Naive thymus-derived CD8-positive, alpha-beta T cell (primary cell): Measurements from ENCODE around the gene FZD1. TPM values are rescaled to one million over a fixed set of nuclear protein-coding genes. Genes with fewer than 3 reads are reported as not detected.

Experiments
- ATAC-seq, 2 donors: fragments of 150-1000 bp; cut with Tn5 transposase in 1 of 2; sonication (Bioruptor Pico), chemical (Tn5 transposase) in 1 of 2; 1 replicate in 1 of 2; 2 replicates in 1 of 2; pipeline ENCODE4 v1.10.0; 2021; ENCODE audit warnings: mild to moderate bottlenecking in 2 of 2, moderate library complexity in 2 of 2
- POLR2A ChIA-PET: fragments of 350-600 bp; sonication (Branson Sonifier 250); formaldehyde crosslinking; loops from one replicate; lab custom pipeline; 2021; ENCODE audit warnings: antibody characterized with exemption; lab: Charles Lee
- DNase-seq, 10 donors: peaks; one replicate each; pipeline versions ENCODE4 v3.0.0 to v3.0.0-alpha.2; 2020 to 2022
- H3K27ac Mint-ChIP-seq, 10 donors: one replicate each; pipeline ENCODE4 v1.8.0; 2020 to 2022; ENCODE audit warnings: mild to moderate bottlenecking in 10 of 10, mixed read lengths in 10 of 10, moderate library complexity in 4 of 10, inconsistent platforms in 1 of 10
- H3K27me3 Mint-ChIP-seq, 5 donors: one replicate each; pipeline ENCODE4 v1.8.0; 2021 to 2022; ENCODE audit warnings: mixed read lengths in 5 of 5
- H3K36me3 Mint-ChIP-seq, 3 donors: one replicate each; pipeline ENCODE4 v1.8.0; 2020 to 2022; ENCODE audit warnings: mixed read lengths in 3 of 3, mild to moderate bottlenecking in 2 of 3, inconsistent platforms in 1 of 3
- H3K4me1 Mint-ChIP-seq, 4 donors: one replicate each; pipeline ENCODE4 v1.8.0; 2021 to 2022; ENCODE audit warnings: mixed read lengths in 4 of 4
- H3K4me3 Mint-ChIP-seq, 10 donors: one replicate each; pipeline ENCODE4 v1.8.0; 2020 to 2022; ENCODE audit warnings: mild to moderate bottlenecking in 10 of 10, mixed read lengths in 10 of 10, moderate library complexity in 6 of 10, inconsistent platforms in 1 of 10
- H3K9me3 Mint-ChIP-seq, 9 donors: one replicate each; pipeline ENCODE4 v1.8.0; 2020 to 2022; ENCODE audit warnings: mixed read lengths in 9 of 9, mild to moderate bottlenecking in 3 of 9, inconsistent platforms in 1 of 9, moderate library complexity in 1 of 9
- polyA plus RNA-seq, 3 donors: library from polyadenylated mRNA; unstranded; fragments of 300-500 nt; fragmentation: Illumina TruSeq; gene quantifications; one replicate each; pipeline ENCODE4 v1.2.3, GENCODE V29; 2021
- total RNA-seq, 8 experiments: library from RNA in 2 of 8; stranded (reverse) in 2 of 8; gene quantifications; one replicate each; pipeline ENCODE4 v1.2.3 and lab custom pipeline; 2021 to 2026

Gene FZD1
- total RNA-seq (not detected), polyA plus RNA-seq (under 1 TPM in 1 of 3 donors, not detected in 2; 0.07 TPM), total RNA-seq (lab: John Stamatoyannopoulos, UW) (0 to 0.34 (median 0.04) reads per million in 6 experiments)

GRCh38 chr7:91264046-91264923 lies at the start of gene FZD1:
Gene FZD1 (plus strand): TSS chr7:91264433. CDS start chr7:91264881, 448 bp downstream.
- H3K36me3 Mint-ChIP-seq: no peaks in the 10 kb centered on the region
- ATAC-seq: peak; percentile 20 to 49
- peaks cover 22 to 50% (median 33%) of the 10 kb centered on the region in 5 donors for H3K27me3 Mint-ChIP-seq
- H3K27ac Mint-ChIP-seq: no peak within 1 kb of the TSS
- POLR2A ChIA-PET: no interaction called here
- peak within 1 kb of the TSS; percentile 62 to 85 (median 76) for H3K4me3 Mint-ChIP-seq
- H3K9me3 Mint-ChIP-seq: no peaks in the 10 kb centered on the region
- peaks cover 1 to 18% (median 9%) of the 10 kb centered on the region in 4 donors for H3K4me1 Mint-ChIP-seq
- peak in 1 of 10 donors; percentile 13 for DNase-seq

- Mint-ChIP-seq H3K36me3 (no peaks in the 10 kb centered on the region), H3K9me3 (peaks cover 0 to 1% (median 0%) of the 10 kb centered on the region in 9 donors), H3K4me3 (no peak overlapping the region), H3K4me1 (no peaks in the 10 kb centered on the region), H3K27me3 (peaks cover 0 to 8% (median 0%) of the 10 kb centered on the region in 5 donors), H3K27ac (no peak overlapping the region)
- POLR2A ChIA-PET: no interaction called here
- ATAC-seq (no peak), DNase-seq (no peak)
These were observed 37.8 kb upstream of the FZD1 start for GRCh38 chr7:91226411-91226810.

GRCh38 chr7:91228327-91228726 lies 35.9 kb upstream of the FZD1 start:
- Mint-ChIP-seq H3K27ac (no peak overlapping the region), H3K36me3 (no peaks in the 10 kb centered on the region), H3K27me3 (peaks cover 0 to 14% (median 3%) of the 10 kb centered on the region in 5 donors), H3K4me1 (no peaks in the 10 kb centered on the region), H3K9me3 (peaks cover 0 to 4% (median 0%) of the 10 kb centered on the region in 9 donors), H3K4me3 (no peak overlapping the region)
- POLR2A ChIA-PET: no interaction called here
- DNase-seq (no peak), ATAC-seq (no peak)

- Mint-ChIP-seq H3K27ac (no peak overlapping the region), H3K4me3 (no peak overlapping the region), H3K27me3 (peaks cover 0 to 17% (median 6%) of the 10 kb centered on the region in 5 donors), H3K9me3 (peaks cover 0 to 4% (median 0%) of the 10 kb centered on the region in 9 donors), H3K4me1 (no peaks in the 10 kb centered on the region), H3K36me3 (no peaks in the 10 kb centered on the region)
- POLR2A ChIA-PET: no interaction called here
- ATAC-seq: no peak
- no peak for DNase-seq
These were observed 35.2 kb upstream of the FZD1 start for GRCh38 chr7:91228927-91229558.

- Mint-ChIP-seq H3K4me1 (no peaks in the 10 kb centered on the region), H3K27me3 (peaks cover 0 to 13% (median 6%) of the 10 kb centered on the region in 5 donors), H3K9me3 (peaks cover 0 to 4% (median 0%) of the 10 kb centered on the region in 9 donors), H3K36me3 (no peaks in the 10 kb centered on the region), H3K27ac (no peak overlapping the region), H3K4me3 (no peak overlapping the region)
- ATAC-seq: no peak
- no peak for DNase-seq
- POLR2A ChIA-PET: no interaction called here
These were observed 34.1 kb upstream of the FZD1 start for GRCh38 chr7:91230100-91230499.

- no peaks in the 10 kb centered on the region for H3K4me1 Mint-ChIP-seq
These were observed 33.7 kb upstream of the FZD1 start for GRCh38 chr7:91230503-91230902.

GRCh38 chr7:91233212-91233611 lies 31.0 kb upstream of the FZD1 start:
- no peak overlapping the region for H3K27ac Mint-ChIP-seq
- no peak for DNase-seq
- POLR2A ChIA-PET: no interaction called here
- H3K4me1 Mint-ChIP-seq: no peaks in the 10 kb centered on the region
- no peak overlapping the region for H3K4me3 Mint-ChIP-seq
- H3K27me3 Mint-ChIP-seq: peaks cover 0 to 13% (median 6%) of the 10 kb centered on the region in 5 donors
- no peak for ATAC-seq
- H3K9me3 Mint-ChIP-seq: peaks cover 0 to 4% (median 0%) of the 10 kb centered on the region in 9 donors
- no peaks in the 10 kb centered on the region for H3K36me3 Mint-ChIP-seq

More at GRCh38 chr7:91230503-91230902, 33.7 kb upstream of the FZD1 start:
- Mint-ChIP-seq H3K36me3 (no peaks in the 10 kb centered on the region), H3K9me3 (peaks cover 0 to 4% (median 0%) of the 10 kb centered on the region in 9 donors), H3K27ac (peak overlapping the region in 1 of 10 donors; percentile 16), H3K27me3 (peaks cover 0 to 13% (median 6%) of the 10 kb centered on the region in 5 donors), H3K4me3 (no peak overlapping the region)
- POLR2A ChIA-PET: no interaction called here
- DNase-seq: no peak
- no peak for ATAC-seq

GRCh38 chr7:91235211-91235832 lies 28.9 kb upstream of the FZD1 start:
- POLR2A ChIA-PET: no interaction called here
- H3K4me3 Mint-ChIP-seq: no peak overlapping the region
- H3K27ac Mint-ChIP-seq: no peak overlapping the region
- H3K36me3 Mint-ChIP-seq: no peaks in the 10 kb centered on the region
- ATAC-seq: no peak
- peaks cover 1 to 13% (median 4%) of the 10 kb centered on the region in 5 donors for H3K27me3 Mint-ChIP-seq
- H3K9me3 Mint-ChIP-seq: peaks cover 0 to 4% (median 0%) of the 10 kb centered on the region in 9 donors
- DNase-seq: no peak
- H3K4me1 Mint-ChIP-seq: no peaks in the 10 kb centered on the region

- ATAC-seq (no peak), DNase-seq (no peak)
- Mint-ChIP-seq H3K36me3 (no peaks in the 10 kb centered on the region), H3K27me3 (peaks cover 0 to 5% (median 1%) of the 10 kb centered on the region in 5 donors), H3K27ac (no peak overlapping the region), H3K9me3 (no peaks in the 10 kb centered on the region), H3K4me1 (no peaks in the 10 kb centered on the region), H3K4me3 (no peak overlapping the region)
- POLR2A ChIA-PET: no interaction called here
These were observed 25.0 kb upstream of the FZD1 start for GRCh38 chr7:91239171-91239604.

GRCh38 chr7:91239772-91240171 lies 24.5 kb upstream of the FZD1 start:
- ATAC-seq (no peak), DNase-seq (no peak)
- no peak overlapping the region for H3K4me3 Mint-ChIP-seq
- POLR2A ChIA-PET: no interaction called here
- no peaks in the 10 kb centered on the region for H3K36me3 Mint-ChIP-seq
- H3K27ac Mint-ChIP-seq: no peak overlapping the region
- H3K27me3 Mint-ChIP-seq: peaks cover 0 to 6% (median 2%) of the 10 kb centered on the region in 5 donors
- H3K4me1 Mint-ChIP-seq: no peaks in the 10 kb centered on the region
- H3K9me3 Mint-ChIP-seq: no peaks in the 10 kb centered on the region

GRCh38 chr7:91240376-91240941 lies 23.8 kb upstream of the FZD1 start:
- POLR2A ChIA-PET: no interaction called here
- ATAC-seq (no peak), DNase-seq (no peak)
- Mint-ChIP-seq H3K4me1 (no peaks in the 10 kb centered on the region), H3K4me3 (no peak overlapping the region), H3K27me3 (peaks cover 0 to 7% (median 2%) of the 10 kb centered on the region in 5 donors), H3K27ac (no peak overlapping the region), H3K36me3 (no peaks in the 10 kb centered on the region), H3K9me3 (no peaks in the 10 kb centered on the region)

- peaks cover 0 to 7% (median 1%) of the 10 kb centered on the region in 5 donors for H3K27me3 Mint-ChIP-seq
- H3K9me3 Mint-ChIP-seq: no peaks in the 10 kb centered on the region
- no peak overlapping the region for H3K27ac Mint-ChIP-seq
- DNase-seq (no peak), ATAC-seq (no peak)
- POLR2A ChIA-PET: no interaction called here
- no peaks in the 10 kb centered on the region for H3K36me3 Mint-ChIP-seq
- H3K4me3 Mint-ChIP-seq: no peak overlapping the region
- H3K4me1 Mint-ChIP-seq: no peaks in the 10 kb centered on the region
These were observed 22.0 kb upstream of the FZD1 start for GRCh38 chr7:91242097-91242844.
